HepG2 (cell line): ENCODE results near the gene HNRNPA2B1. TPM values are rescaled to one million over a fixed set of nuclear protein-coding genes. Genes with fewer than 3 reads are reported as not detected.

Experiments used
- EZH2 ChIP-seq: conservative IDR thresholded peaks from 2 replicates; pipeline ENCODE4 v1.6.1; 2012; ENCODE audit warnings: mild to moderate bottlenecking, low read depth, low read length, moderate library complexity
- HNF4G ChIP-seq, 2 experiments: sonication (generic) in 1 of 2; formaldehyde crosslinking in 1 of 2; IDR thresholded peaks; 2 replicates each; pipeline versions ENCODE4 v1.4.0 to v1.6.1; 2011 to 2020; ENCODE audit warnings: borderline replicate concordance in 2 of 2, low read depth in 2 of 2, mild to moderate bottlenecking in 2 of 2, low read length in 1 of 2, missing genetic modification reagents in 1 of 2, moderate library complexity in 1 of 2
- HNRNPUL1 ChIP-seq: fragments of 200-400 bp; formaldehyde crosslinking; IDR thresholded peaks from 2 replicates; pipeline ENCODE4 v1.6.1; 2017; ENCODE audit warnings: low read depth, mild to moderate bottlenecking, low read length, moderate library complexity
- HOXA7 ChIP-seq: sonication (generic); formaldehyde crosslinking; IDR thresholded peaks from 2 replicates; pipeline ENCODE4 v1.8.1; 2022; ENCODE audit warnings: mild to moderate bottlenecking, missing genetic modification reagents, moderate library complexity
- JUN ChIP-seq: sonication (generic); formaldehyde crosslinking; IDR thresholded peaks from 2 replicates; pipeline ENCODE4 v1.4.0; 2020; ENCODE audit warnings: mild to moderate bottlenecking, missing genetic modification reagents
- KDM6A ChIP-seq: IDR thresholded peaks from 2 replicates; pipeline ENCODE4 v1.6.1; 2016; ENCODE audit warnings: low read depth
- MLLT10 ChIP-seq: sonication (generic); formaldehyde crosslinking; IDR thresholded peaks from 2 replicates; pipeline ENCODE4 v1.4.0; 2020; ENCODE audit warnings: missing genetic modification reagents
- MTF2 ChIP-seq: sonication (generic); formaldehyde crosslinking; IDR thresholded peaks from 2 replicates; pipeline ENCODE4 v1.5.0; 2020; ENCODE audit warnings: missing genetic modification reagents, borderline replicate concordance
- PAF1 ChIP-seq: IDR thresholded peaks from 2 replicates; pipeline ENCODE4 v1.6.1; 2016; ENCODE audit warnings: missing genetic modification reagents, missing compliant biosample characterization
- PHF20 ChIP-seq: sonication (generic); formaldehyde crosslinking; IDR thresholded peaks from 2 replicates; pipeline ENCODE4 v1.5.0; 2020; ENCODE audit warnings: mild to moderate bottlenecking, missing genetic modification reagents
- SRSF1 ChIP-seq: fragments of 200-400 bp; formaldehyde crosslinking; optimal IDR thresholded peaks from 2 replicates; pipeline ENCODE3; 2017; ENCODE audit warnings: mild to moderate bottlenecking, low read depth, low read length, moderate library complexity
- SSRP1 ChIP-seq: IDR thresholded peaks from 2 replicates; pipeline ENCODE4 v1.6.1; 2016; ENCODE audit warnings: control low read depth
- ZBTB8A ChIP-seq: sonication (generic); formaldehyde crosslinking; IDR thresholded peaks from 2 replicates; pipeline ENCODE4 v1.4.0; 2020; ENCODE audit warnings: mild to moderate bottlenecking, low read depth, missing genetic modification reagents, borderline replicate concordance
- ZMYM4 ChIP-seq: sonication (generic); formaldehyde crosslinking; IDR thresholded peaks from 2 replicates; pipeline ENCODE4 v1.8.1; 2023; ENCODE audit warnings: mild to moderate bottlenecking, missing genetic modification reagents
- ZNF180 ChIP-seq: sonication (generic); formaldehyde crosslinking; IDR thresholded peaks from 2 replicates; pipeline ENCODE4 v1.4.0; 2020; ENCODE audit warnings: low read depth, missing genetic modification reagents, borderline replicate concordance
- ZNF446 ChIP-seq: sonication (generic); formaldehyde crosslinking; IDR thresholded peaks from 2 replicates; pipeline ENCODE4 v1.5.0; 2020; ENCODE audit warnings: mild to moderate bottlenecking, missing genetic modification reagents
- ZNF556 ChIP-seq: sonication (generic); formaldehyde crosslinking; IDR thresholded peaks from 2 replicates; pipeline ENCODE4 v1.4.0; 2020; ENCODE audit warnings: mild to moderate bottlenecking, missing genetic modification reagents, borderline replicate concordance
- ZNF564 ChIP-seq: sonication (generic); formaldehyde crosslinking; IDR thresholded peaks from 2 replicates; pipeline ENCODE4 v1.8.1; 2023; ENCODE audit warnings: mild to moderate bottlenecking, missing genetic modification reagents
- ZNF572 ChIP-seq: sonication (generic); formaldehyde crosslinking; IDR thresholded peaks from 2 replicates; pipeline ENCODE4 v1.5.1; 2020; ENCODE audit warnings: mild to moderate bottlenecking, missing genetic modification reagents
- ZNF740 ChIP-seq: sonication (generic); formaldehyde crosslinking; IDR thresholded peaks from 2 replicates; pipeline ENCODE4 v1.4.0; 2020; ENCODE audit warnings: missing genetic modification reagents
- ZNF790 ChIP-seq: sonication (generic); formaldehyde crosslinking; IDR thresholded peaks from 2 replicates; pipeline ENCODE4 v1.8.0; 2022; ENCODE audit warnings: missing genetic modification reagents, mild to moderate bottlenecking, borderline replicate concordance
- ZNF878 ChIP-seq: sonication (generic); formaldehyde crosslinking; IDR thresholded peaks from 2 replicates; pipeline ENCODE4 v1.8.1; 2023; ENCODE audit warnings: mild to moderate bottlenecking, missing genetic modification reagents, moderate library complexity
- polyA plus RNA-seq, 8 experiments: library from polyadenylated mRNA; depleted of rRNA in 3 of 8; stranded (reverse) in 7 of 8; unstranded in 1 of 8; fragments of >200 nt; fragmentation: Illumina TruSeq in 4 of 8; extraction: Trizol in 4 of 8; gene quantifications; 2 replicates each; pipeline versions ENCODE4 v1.2.1 to v1.2.3, GENCODE V29; 2011 to 2016; ENCODE audit warnings: low read depth in 4 of 8, missing spikeins in 1 of 8, mixed read lengths in 1 of 8; ENCODE audit not compliant: insufficient read depth in 1 of 8
- total RNA-seq, 5 experiments: library from RNA; depleted of rRNA; stranded (reverse); fragments of >200 nt; fragmentation: Illumina TruSeq; extraction: Trizol; gene quantifications; 2 replicates each; pipeline ENCODE4 v1.2.3, GENCODE V29; 2016; ENCODE audit warnings: low read depth in 1 of 5
- TF ChIP-seq, protein P1 (sequence below): sonication (generic); formaldehyde crosslinking; IDR thresholded peaks from 2 replicates; pipeline ENCODE4 v1.8.0; 2022; ENCODE audit warnings: mild to moderate bottlenecking, missing genetic modification reagents; ENCODE audit not compliant: insufficient replicate concordance
- TF ChIP-seq, protein P2 (sequence below): sonication (generic); formaldehyde crosslinking; IDR thresholded peaks from 2 replicates; pipeline ENCODE4 v1.4.0; 2020; ENCODE audit warnings: missing genetic modification reagents, borderline replicate concordance

Gene HNRNPA2B1
- total and polyA plus RNA-seq, 2 of the 13 experiments (the other 11 are each of a cell fraction or from before 2014, with no cell fraction given): 193 to 412 TPM

- TF ChIP-seq ZNF446: peak; percentile 65
- no peak for TF ChIP-seq JUN (CRISPR knock-in tag)
- no peak for TF ChIP-seq HOXA7 (CRISPR knock-in tag)
- no peak for TF ChIP-seq MTF2 (CRISPR knock-in tag)
- TF ChIP-seq MLLT10: 0 out of 2 replicates have a peak, but pooled peaks have one; percentile 81
- TF ChIP-seq ZNF572 (CRISPR knock-in tag): no peak
- peak; percentile 50; the same call in 1 of the 2 replicates for TF ChIP-seq PHF20 (CRISPR knock-in tag)
- TF ChIP-seq HNRNPUL1: peak; percentile 81
- no peak for TF ChIP-seq SSRP1
- peak; percentile 76; the same call in 1 of the 2 replicates for TF ChIP-seq ZMYM4
- TF ChIP-seq PAF1 (CRISPR knock-in tag): no peak; the same call in 1 of the 2 replicates
- peak; percentile 100 for TF ChIP-seq SRSF1
- TF ChIP-seq, protein P1, sequence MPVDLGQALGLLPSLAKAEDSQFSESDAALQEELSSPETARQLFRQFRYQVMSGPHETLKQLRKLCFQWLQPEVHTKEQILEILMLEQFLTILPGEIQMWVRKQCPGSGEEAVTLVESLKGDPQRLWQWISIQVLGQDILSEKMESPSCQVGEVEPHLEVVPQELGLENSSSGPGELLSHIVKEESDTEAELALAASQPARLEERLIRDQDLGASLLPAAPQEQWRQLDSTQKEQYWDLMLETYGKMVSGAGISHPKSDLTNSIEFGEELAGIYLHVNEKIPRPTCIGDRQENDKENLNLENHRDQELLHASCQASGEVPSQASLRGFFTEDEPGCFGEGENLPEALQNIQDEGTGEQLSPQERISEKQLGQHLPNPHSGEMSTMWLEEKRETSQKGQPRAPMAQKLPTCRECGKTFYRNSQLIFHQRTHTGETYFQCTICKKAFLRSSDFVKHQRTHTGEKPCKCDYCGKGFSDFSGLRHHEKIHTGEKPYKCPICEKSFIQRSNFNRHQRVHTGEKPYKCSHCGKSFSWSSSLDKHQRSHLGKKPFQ (CRISPR knock-in tag): peak; percentile 65
- TF ChIP-seq, protein P2, sequence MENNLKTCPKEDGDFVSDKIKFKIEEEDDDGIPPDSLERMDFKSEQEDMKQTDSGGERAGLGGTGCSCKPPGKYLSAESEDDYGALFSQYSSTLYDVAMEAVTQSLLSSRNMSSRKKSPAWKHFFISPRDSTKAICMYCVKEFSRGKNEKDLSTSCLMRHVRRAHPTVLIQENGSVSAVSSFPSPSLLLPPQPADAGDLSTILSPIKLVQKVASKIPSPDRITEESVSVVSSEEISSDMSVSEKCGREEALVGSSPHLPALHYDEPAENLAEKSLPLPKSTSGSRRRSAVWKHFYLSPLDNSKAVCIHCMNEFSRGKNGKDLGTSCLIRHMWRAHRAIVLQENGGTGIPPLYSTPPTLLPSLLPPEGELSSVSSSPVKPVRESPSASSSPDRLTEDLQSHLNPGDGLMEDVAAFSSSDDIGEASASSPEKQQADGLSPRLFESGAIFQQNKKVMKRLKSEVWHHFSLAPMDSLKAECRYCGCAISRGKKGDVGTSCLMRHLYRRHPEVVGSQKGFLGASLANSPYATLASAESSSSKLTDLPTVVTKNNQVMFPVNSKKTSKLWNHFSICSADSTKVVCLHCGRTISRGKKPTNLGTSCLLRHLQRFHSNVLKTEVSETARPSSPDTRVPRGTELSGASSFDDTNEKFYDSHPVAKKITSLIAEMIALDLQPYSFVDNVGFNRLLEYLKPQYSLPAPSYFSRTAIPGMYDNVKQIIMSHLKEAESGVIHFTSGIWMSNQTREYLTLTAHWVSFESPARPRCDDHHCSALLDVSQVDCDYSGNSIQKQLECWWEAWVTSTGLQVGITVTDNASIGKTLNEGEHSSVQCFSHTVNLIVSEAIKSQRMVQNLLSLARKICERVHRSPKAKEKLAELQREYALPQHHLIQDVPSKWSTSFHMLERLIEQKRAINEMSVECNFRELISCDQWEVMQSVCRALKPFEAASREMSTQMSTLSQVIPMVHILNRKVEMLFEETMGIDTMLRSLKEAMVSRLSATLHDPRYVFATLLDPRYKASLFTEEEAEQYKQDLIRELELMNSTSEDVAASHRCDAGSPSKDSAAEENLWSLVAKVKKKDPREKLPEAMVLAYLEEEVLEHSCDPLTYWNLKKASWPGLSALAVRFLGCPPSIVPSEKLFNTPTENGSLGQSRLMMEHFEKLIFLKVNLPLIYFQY (CRISPR knock-in tag): 0 out of 2 replicates have a peak, but pooled peaks have one; percentile 40
- TF ChIP-seq ZNF180 (CRISPR knock-in tag): no peak
- no peak; the same call in 1 of the 2 replicates for TF ChIP-seq HNF4G (IDR thresholded peaks at IDR 0.05; ENCODE audit: borderline replicate concordance, low read depth, low read length)
- no peak for TF ChIP-seq HNF4G (CRISPR knock-in tag; IDR thresholded peaks at IDR 0.05; ENCODE audit: borderline replicate concordance, low read depth)
- peak; percentile 80; the same call in 1 of the 2 replicates for TF ChIP-seq ZNF564 (CRISPR knock-in tag)
- peak; percentile 74; the same call in 1 of the 2 replicates for TF ChIP-seq ZNF878
- TF ChIP-seq ZNF556 (CRISPR knock-in tag): no peak
- peak; percentile 99 for TF ChIP-seq ZNF740 (CRISPR knock-in tag)
- no peak for TF ChIP-seq EZH2
- TF ChIP-seq ZBTB8A (CRISPR knock-in tag): peak; percentile 73; the same call in 1 of the 2 replicates
- TF ChIP-seq ZNF790 (CRISPR knock-in tag): peak; percentile 89; the same call in 1 of the 2 replicates
- TF ChIP-seq KDM6A (CRISPR knock-in tag): 0 out of 2 replicates have a peak, but pooled peaks have one; percentile 22
Observed at GRCh38 chr7:26200444-26201246, at the start of gene HNRNPA2B1 (continued).
